ENCODE results near the gene TRIM47.

TRIM47 gene

GRCh38 chr17:75825748-75826370 lies 52.5 kb downstream of the TRIM47 start:
- Histone ChIP-seq H3K36me3 (ENCODE audit: control insufficient read depth, insufficient read depth, low read length) (peaks cover 56% of the 10 kb centered on the region), H3K9me3 (ENCODE audit: control insufficient read depth, insufficient read depth, low read length) (no peaks in the 10 kb centered on the region), H3K27me3 (ENCODE audit: control insufficient read depth, insufficient read depth, low read length) (no peaks in the 10 kb centered on the region), H3K9ac (ENCODE audit: low read depth, low read length) (no peak overlapping the region), H3K27ac (ENCODE audit: low read depth, low read length) (no peak overlapping the region), H3K4me1 (ENCODE audit: control insufficient read depth, insufficient read depth, low read length) (peaks cover 15% of the 10 kb centered on the region), H3K4me3 (ENCODE audit: low read depth, low read length) (no peak overlapping the region)

- Histone ChIP-seq H3K36me3 (ENCODE audit: control insufficient read depth, insufficient read depth, low read length) (peaks cover 63% of the 10 kb centered on the region), H3K27me3 (ENCODE audit: control insufficient read depth, insufficient read depth, low read length) (no peaks in the 10 kb centered on the region), H3K4me1 (ENCODE audit: control insufficient read depth, insufficient read depth, low read length) (0 out of 2 replicates have a peak, but pooled peaks cover 9% of the 10 kb centered on the region), H3K4me3 (ENCODE audit: low read depth, low read length) (no peak overlapping the region), H3K27ac (ENCODE audit: low read depth, low read length) (no peak overlapping the region), H3K9me3 (ENCODE audit: control insufficient read depth, insufficient read depth, low read length) (no peaks in the 10 kb centered on the region), H3K9ac (ENCODE audit: low read depth, low read length) (no peak overlapping the region)
Observed at GRCh38 chr17:75825149-75825552, 53.2 kb downstream of the TRIM47 start.

- H3K27me3 ChIP-seq (ENCODE audit: control insufficient read depth, insufficient read depth, low read length) = no peaks in the 10 kb centered on the region
- H3K4me1 ChIP-seq (ENCODE audit: control insufficient read depth, insufficient read depth, low read length) = 0 out of 2 replicates have a peak, but pooled peaks cover 8% of the 10 kb centered on the region
- H3K9me3 ChIP-seq (ENCODE audit: control insufficient read depth, insufficient read depth, low read length) = no peaks in the 10 kb centered on the region
- H3K4me3 ChIP-seq (ENCODE audit: low read depth, low read length) = no peak overlapping the region
- H3K36me3 ChIP-seq (ENCODE audit: control insufficient read depth, insufficient read depth, low read length) = peaks cover 68% of the 10 kb centered on the region
- H3K9ac ChIP-seq (ENCODE audit: low read depth, low read length) = no peak overlapping the region
- H3K27ac ChIP-seq (ENCODE audit: low read depth, low read length) = no peak overlapping the region
Observed at GRCh38 chr17:75824666-75825065, 53.7 kb downstream of the TRIM47 start.
